H7 (cell line): Measurements from ENCODE around the gene LCE1E. TPM values are rescaled to one million over a fixed set of nuclear protein-coding genes. Genes with fewer than 3 reads are reported as not detected.

Experiments
- DNase-seq: peaks from one replicate; pipeline ENCODE4 v3.0.0; 2012
- H3K27me3 ChIP-seq: 2 replicates; pipeline ENCODE4 v1.6.0; 2011; ENCODE audit warnings: mild to moderate bottlenecking, low read length; ENCODE audit not compliant: control insufficient read depth, insufficient read depth
- H3K36me3 ChIP-seq: replicated peaks from 2 replicates; pipeline ENCODE4 v1.5.1; 2011; ENCODE audit warnings: low read length; ENCODE audit not compliant: control insufficient read depth, insufficient read depth
- H3K4me3 ChIP-seq: 2 replicates; pipeline ENCODE4 v1.5.1; 2011; ENCODE audit warnings: low read depth, mild to moderate bottlenecking, control low read depth, low read length, moderate library complexity; ENCODE audit not compliant: insufficient read depth
- total RNA-seq: library from RNA; depleted of rRNA; stranded (reverse); fragments of >200 nt; shearing (Covaris generic); gene quantifications from 2 replicates; pipeline ENCODE4 v1.2.3, GENCODE V29; 2014; rRNA removed

LCE1E gene
- not detected in 2 replicates for total RNA-seq

DNA sequence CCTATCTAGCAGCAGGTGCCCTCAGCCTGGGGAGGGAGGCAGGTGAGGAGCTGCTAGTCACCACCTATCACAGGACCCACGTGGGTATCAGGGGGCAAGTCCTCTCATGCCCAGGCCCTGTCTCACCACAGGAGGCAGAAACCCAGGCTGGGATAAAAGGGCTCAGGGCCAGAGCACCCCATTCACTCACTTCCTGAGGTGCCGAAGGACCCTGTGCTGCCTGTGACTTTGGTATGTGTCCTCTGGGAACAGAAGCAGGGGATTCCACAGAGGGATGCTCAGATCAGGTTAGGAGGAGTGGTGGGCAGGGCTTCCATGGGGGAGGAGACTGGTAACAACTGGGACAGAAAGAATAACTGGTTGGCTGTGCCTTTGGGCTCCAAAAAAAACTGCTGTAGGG, at the start of gene LCE1E:
TSS of gene LCE1E (plus strand) at position 181 of the 400 bp plus-strand sequence. CDS start 1,043 bp downstream, outside the sequence.
- Histone ChIP-seq H3K27me3 (no peaks in the 10 kb centered on the region), H3K4me3 (no peak within 1 kb of the TSS), H3K36me3 (no peaks in the 10 kb centered on the region)
- peak; percentile 1 for DNase-seq

GRCh38 chr1:152737997-152738396, 48.1 kb upstream of the LCE1E start:
- DNase-seq = no peak
- Histone ChIP-seq H3K27me3 (no peaks in the 10 kb centered on the region), H3K36me3 (no peaks in the 10 kb centered on the region), H3K4me3 (no peak overlapping the region)

DNA sequence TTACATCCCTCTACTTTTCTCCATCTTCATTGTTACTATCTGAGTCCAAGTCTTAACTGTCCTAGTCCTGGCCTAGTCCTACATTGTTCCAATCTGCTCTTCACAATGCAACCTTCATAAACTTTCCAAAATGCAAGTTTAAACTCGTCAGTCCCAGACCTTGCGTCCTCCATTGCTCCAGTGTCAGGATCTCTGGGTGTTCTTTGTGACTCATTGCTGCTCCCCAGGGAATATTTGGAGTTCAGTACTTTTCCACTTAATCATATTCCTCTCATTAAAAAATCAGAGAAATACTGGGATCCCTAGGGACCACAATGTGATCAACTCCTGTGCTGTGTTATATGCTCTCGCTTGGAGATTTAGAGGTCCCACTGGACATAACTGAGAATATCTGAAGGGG, 46.2 kb upstream of the LCE1E start:
- Histone ChIP-seq H3K27me3 (no peaks in the 10 kb centered on the region), H3K4me3 (no peak overlapping the region), H3K36me3 (no peaks in the 10 kb centered on the region)
- DNase-seq = no peak

GRCh38 chr1:152741656-152742055, 44.4 kb upstream of the LCE1E start:
- H3K27me3 ChIP-seq = no peaks in the 10 kb centered on the region
- no peak for DNase-seq

DNA sequence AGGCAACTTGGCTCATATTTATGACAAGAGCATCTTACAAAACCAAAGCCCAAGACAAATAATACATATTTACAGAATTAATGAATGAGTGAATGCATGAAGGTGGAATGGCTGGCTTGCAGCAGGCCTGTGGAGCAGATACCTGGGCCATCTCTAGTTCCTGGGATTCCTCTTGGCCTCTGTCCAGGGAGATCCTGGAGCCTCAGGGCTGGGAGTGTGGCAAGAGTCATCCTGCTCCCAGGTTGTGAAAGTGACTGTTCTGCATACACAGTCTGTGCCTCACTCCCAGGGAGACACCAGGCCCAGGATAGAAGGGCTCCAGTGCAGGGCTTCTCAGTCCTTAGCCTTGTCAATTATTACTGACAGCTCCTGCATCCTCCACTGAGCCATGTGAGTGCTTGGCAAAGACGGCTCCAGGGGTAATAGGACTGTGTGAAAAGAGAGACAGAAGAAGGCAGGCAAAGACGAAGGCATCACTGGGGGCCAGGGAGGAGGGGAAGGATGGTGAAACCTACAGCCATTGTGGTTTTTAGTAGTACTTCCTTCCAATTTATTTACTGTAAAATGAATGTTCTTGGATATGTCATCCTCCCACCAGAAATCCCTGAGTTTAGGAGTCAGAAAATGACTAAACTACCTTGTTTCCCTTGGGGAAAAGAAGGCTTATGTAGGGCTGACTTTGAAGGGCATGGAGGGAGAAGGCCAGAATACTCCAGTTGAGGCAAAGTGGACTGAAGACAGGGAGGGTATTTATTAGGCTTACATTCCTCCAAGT, 42.5 kb upstream of the LCE1E start:
- no peaks in the 10 kb centered on the region for H3K27me3 ChIP-seq
- no peaks in the 10 kb centered on the region for H3K36me3 ChIP-seq
- DNase-seq = no peak
- H3K4me3 ChIP-seq = no peak overlapping the region

More at GRCh38 chr1:152741656-152742055, 44.4 kb upstream of the LCE1E start:
- Histone ChIP-seq H3K36me3 (no peaks in the 10 kb centered on the region), H3K4me3 (no peak overlapping the region)

DNA sequence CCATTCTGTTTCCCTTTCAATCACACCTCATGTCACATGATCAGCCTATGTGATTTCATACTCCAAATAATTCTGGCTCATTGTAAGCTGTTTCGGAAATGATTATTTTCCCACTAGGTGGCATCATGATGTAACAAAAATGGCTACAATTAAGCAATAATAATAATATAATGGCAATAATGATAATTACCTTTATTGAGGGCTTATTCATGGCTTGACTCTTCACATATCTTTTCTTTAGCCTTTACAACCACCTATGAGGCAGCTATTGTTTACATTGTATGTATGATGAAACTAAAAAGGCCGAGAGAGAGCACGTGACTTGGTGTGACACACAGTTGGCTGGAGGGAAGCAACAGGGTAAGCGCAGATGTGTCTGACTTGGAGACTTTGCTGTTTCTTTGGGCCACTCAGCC, 40.8 kb upstream of the LCE1E start:
- Histone ChIP-seq H3K36me3 (no peaks in the 10 kb centered on the region), H3K4me3 (no peak overlapping the region), H3K27me3 (no peaks in the 10 kb centered on the region)
- no peak for DNase-seq

DNA sequence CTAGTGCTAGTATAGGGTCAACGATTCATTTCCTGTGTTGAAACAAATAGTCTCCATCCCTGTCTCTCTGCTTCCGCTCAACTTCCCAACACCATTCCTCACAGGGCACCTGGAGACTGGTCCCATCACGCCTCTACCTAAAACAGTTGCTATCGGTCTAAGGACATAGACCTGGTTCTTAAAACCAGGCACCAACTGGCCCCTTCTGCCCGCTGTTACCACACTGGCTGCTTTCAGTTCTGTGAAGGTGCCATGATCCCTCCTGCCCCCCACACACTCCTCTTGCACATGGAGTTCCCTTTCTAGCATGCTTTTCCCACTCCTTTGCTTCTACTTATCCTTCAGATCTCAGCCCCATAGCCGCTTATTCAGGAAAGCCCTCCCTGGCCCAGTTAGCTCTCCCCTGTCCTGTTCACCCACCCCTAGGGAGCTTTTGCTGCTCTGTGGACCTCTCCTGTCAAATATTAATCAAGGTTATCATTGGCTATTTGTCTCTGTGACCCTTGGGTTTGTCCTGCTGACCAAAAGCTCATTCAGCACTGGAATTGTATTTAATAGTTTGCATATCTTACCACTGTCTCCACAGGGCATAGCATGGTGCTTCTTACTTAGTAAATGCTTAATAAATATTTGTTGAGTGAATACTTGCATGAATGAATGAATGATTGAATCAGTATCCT, 40.2 kb upstream of the LCE1E start:
- Histone ChIP-seq H3K36me3 (no peaks in the 10 kb centered on the region), H3K4me3 (no peak overlapping the region), H3K27me3 (no peaks in the 10 kb centered on the region)
- no peak for DNase-seq

- Histone ChIP-seq H3K27me3 (no peaks in the 10 kb centered on the region), H3K36me3 (no peaks in the 10 kb centered on the region), H3K4me3 (no peak overlapping the region)
- no peak for DNase-seq
Observed at GRCh38 chr1:152747831-152748230, 38.2 kb upstream of the LCE1E start.

- Histone ChIP-seq H3K27me3 (no peaks in the 10 kb centered on the region), H3K36me3 (no peaks in the 10 kb centered on the region), H3K4me3 (no peak overlapping the region)
- DNase-seq = no peak
Observed at GRCh38 chr1:152752225-152752624, 33.8 kb upstream of the LCE1E start.

DNA sequence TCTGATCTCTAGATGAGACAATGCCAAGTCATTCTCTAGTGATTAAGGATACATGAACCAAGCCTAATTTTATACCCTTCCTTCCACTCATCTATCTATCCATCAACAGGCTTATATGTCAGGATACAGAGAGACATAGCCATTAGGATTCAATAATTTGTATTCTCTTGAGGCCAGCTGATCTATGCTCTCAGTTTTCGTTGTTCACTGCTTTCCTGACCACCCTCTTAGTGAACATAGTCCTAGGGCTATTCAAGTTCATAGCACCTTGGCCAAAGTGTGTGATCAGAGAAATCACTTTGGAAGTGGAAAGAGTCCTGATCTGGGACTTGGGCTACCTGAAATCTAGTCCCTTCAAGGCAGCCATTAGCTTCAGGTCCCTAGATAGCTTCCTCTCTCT, 32.5 kb upstream of the LCE1E start:
- H3K36me3 ChIP-seq = no peaks in the 10 kb centered on the region
- no peak for DNase-seq
- no peaks in the 10 kb centered on the region for H3K27me3 ChIP-seq
- H3K4me3 ChIP-seq = no peak overlapping the region

DNA sequence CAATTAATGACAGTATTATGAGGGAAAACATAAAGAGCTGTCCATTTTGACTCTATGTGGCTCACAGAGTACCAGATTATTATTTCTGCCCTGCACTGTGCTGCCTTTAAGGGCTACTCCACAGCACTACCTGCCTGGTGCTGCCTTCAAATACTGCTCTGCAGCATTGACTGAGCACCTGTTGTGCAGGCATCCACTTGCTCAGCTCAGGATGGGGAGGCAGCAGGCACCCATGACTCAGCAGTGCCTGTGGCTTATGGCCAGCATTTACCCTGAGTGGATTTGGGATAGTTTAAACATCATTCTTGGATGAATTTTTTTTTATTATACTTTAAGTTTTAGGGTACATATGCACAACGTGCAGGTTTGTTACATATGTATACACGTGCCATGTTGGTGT, 29.2 kb upstream of the LCE1E start:
- no peak for DNase-seq

DNA sequence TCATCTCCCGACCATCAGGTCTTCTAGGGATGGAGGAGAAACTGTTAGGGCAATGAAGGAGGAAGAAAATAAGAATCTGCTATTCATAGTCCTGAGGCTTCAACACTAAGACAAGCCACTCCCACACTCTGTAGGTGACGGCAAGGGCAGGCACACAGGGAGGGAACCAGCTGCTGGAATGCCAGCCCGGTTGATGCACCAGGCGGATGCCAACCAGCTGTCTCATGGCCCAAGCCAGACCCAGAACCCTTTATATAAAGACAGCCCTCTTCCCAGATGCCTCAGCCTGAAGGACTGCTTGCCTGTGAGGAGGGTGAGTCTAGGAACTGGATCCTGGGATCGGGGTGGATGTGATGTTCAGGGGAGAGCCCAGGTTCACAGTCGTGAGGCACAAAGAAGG, 28.3 kb upstream of the LCE1E start, which contains the start of gene KPRP:
TSS of gene KPRP (plus strand) at position 279 of the 400 bp plus-strand sequence. CDS start 1,564 bp downstream, outside the sequence.
- no peaks in the 10 kb centered on the region for H3K36me3 ChIP-seq
- no peak for DNase-seq
- H3K4me3 ChIP-seq = no peak within 1 kb of the TSS
- H3K27me3 ChIP-seq = no peaks in the 10 kb centered on the region

More for the DNA sequence above, 29.2 kb upstream of the LCE1E start:
- no peak overlapping the region for H3K4me3 ChIP-seq
- no peaks in the 10 kb centered on the region for H3K27me3 ChIP-seq
- H3K36me3 ChIP-seq = no peaks in the 10 kb centered on the region

DNA sequence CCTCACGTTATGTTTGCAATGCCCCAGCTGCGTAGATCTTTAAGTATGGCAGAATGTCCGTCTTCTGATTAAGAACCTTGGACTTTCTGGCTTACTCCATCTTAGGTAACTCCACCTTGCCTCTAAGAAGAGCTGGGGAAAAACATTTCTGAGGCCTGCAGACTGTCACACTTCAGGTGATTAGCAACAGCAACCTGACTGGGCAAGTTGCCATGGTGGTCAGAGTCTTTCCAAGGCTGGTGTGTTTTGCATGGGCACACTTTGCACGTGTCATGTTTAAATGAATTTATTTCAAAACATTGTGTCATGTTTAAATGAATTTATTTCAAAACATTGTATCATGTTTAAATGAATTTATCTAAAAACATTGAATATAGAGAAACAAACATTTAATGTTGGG, 27.4 kb upstream of the LCE1E start:
- Histone ChIP-seq H3K36me3 (no peaks in the 10 kb centered on the region), H3K27me3 (no peaks in the 10 kb centered on the region), H3K4me3 (no peak overlapping the region)
- DNase-seq = no peak

DNA sequence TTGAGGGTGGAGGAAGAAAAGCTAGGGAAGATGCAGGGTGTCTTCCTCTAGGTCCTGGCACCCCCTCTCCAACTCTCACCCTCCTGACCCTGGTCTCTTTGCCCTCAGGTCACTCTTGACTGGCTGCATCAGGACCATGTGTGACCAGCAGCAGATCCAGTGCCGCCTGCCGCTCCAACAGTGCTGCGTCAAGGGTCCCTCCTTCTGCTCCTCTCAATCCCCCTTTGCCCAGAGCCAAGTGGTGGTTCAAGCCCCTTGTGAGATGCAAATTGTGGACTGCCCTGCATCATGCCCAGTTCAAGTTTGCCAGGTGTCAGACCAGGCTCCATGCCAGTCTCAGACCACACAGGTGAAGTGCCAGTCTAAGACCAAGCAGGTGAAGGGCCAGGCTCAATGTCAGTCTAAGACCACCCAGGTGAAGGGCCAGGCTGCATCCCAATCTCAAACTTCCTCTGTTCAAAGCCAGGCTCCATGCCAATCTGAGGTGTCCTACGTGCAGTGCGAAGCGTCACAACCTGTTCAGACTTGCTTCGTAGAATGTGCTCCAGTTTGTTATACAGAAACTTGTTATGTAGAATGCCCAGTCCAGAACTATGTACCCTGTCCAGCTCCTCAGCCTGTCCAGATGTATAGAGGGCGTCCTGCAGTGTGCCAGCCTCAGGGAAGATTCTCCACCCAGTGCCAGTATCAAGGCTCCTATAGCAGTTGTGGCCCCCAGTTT, 26.4 kb upstream of the LCE1E start:
- DNase-seq = no peak
- no peaks in the 10 kb centered on the region for H3K27me3 ChIP-seq
- H3K4me3 ChIP-seq = no peak overlapping the region
- no peaks in the 10 kb centered on the region for H3K36me3 ChIP-seq
